ENCODE results near the gene TMEFF2. TPM values are rescaled to one million over a fixed set of nuclear protein-coding genes. Genes with fewer than 3 reads are reported as not detected.

TMEFF2 gene
- total and polyA plus RNA-seq, 2 of the 8 experiments (the other 6 are each of a cell fraction or from before 2014, with no cell fraction given), result 0.91 to 3.7 TPM

GRCh38 chr2:191957996-191958860 lies 236.5 kb downstream of the TMEFF2 start:
- Histone ChIP-seq H3K56ac (replicated peaks; ENCODE audit: insufficient read length, low read depth, low read length) (no peak overlapping the region), H3K14ac (ENCODE audit: insufficient read length) (no peak overlapping the region), H3K23ac (ENCODE audit: insufficient read length) (no peak overlapping the region), H3K27ac (ENCODE audit: low read depth, low read length) (no peak overlapping the region), H2AK5ac (ENCODE audit: low read depth, low read length) (no peak overlapping the region), H3K9me3 (ENCODE audit: insufficient read depth in 2 of 2, low read depth in 1 of 2, low read length in 1 of 2) (no peaks in the 10 kb centered on the region), H3K4ac (replicated peaks; ENCODE audit: insufficient read length, low read depth, low read length) (no peak overlapping the region), H2BK12ac (ENCODE audit: low read depth, low read length) (no peak overlapping the region), H3K36me3 (ENCODE audit: control insufficient read depth in 2 of 4, insufficient read depth in 4 of 4, low read length in 3 of 4) (no peaks in the 10 kb centered on the region), H3K79me1 (ENCODE audit: low read depth, low read length) (no peaks in the 10 kb centered on the region), H3K4me1 (replicated peaks in 1 of 4; ENCODE audit: control insufficient read depth in 3 of 4, insufficient read depth in 4 of 4, low read length in 3 of 4) (no peaks in the 10 kb centered on the region), H2BK20ac (ENCODE audit: low read length) (no peak overlapping the region), H3K4me2 (ENCODE audit: insufficient read depth in 1 of 2, low read depth in 2 of 2, low read length in 2 of 2) (no peak overlapping the region), H3K79me2 (ENCODE audit: control insufficient read depth in 1 of 2, insufficient read depth in 2 of 2, low read length in 2 of 2) (no peaks in the 10 kb centered on the region), H3K9ac (replicated peaks in 1 of 4; ENCODE audit: extremely low read depth in 1 of 4, low read depth in 3 of 4, low read length in 3 of 4) (no peak overlapping the region), H4K91ac (replicated peaks; ENCODE audit: insufficient read length, low read length) (no peak overlapping the region), H2BK15ac (ENCODE audit: low read length) (no peak overlapping the region), H2BK5ac (ENCODE audit: low read depth, low read length) (no peak overlapping the region), H3K23me2 (ENCODE audit: low read depth, low read length) (no peaks in the 10 kb centered on the region), H2AFZ (ENCODE audit: low read length) (no peak overlapping the region), H2BK120ac (replicated peaks; ENCODE audit: low read depth, low read length) (no peak overlapping the region), H3K4me3 (ENCODE audit: extremely low read depth in 1 of 4, insufficient read depth in 2 of 4, low read depth in 3 of 4, low read length in 4 of 4) (no peak overlapping the region), H4K5ac (ENCODE audit: insufficient read length, low read depth, low read length) (no peak overlapping the region), H4K8ac (ENCODE audit: extremely low read depth, insufficient read depth, low read length) (no peak overlapping the region), H3K27me3 (replicated peaks in 1 of 4; ENCODE audit: control insufficient read depth in 3 of 4, extremely low read depth in 1 of 4, insufficient read depth in 3 of 4, low read length in 3 of 4) (no peaks in the 10 kb centered on the region), H4K20me1 (replicated peaks in 1 of 2; ENCODE audit: control insufficient read depth in 1 of 2, insufficient read depth in 2 of 2, low read length in 2 of 2) (no peaks in the 10 kb centered on the region), H3K18ac (ENCODE audit: extremely low read depth, low read length) (no peak overlapping the region)
- DNase-seq (ENCODE audit: low read depth in 1 of 2, low spot score in 2 of 2), result no peak
- TF ChIP-seq ATF3 (IDR thresholded peaks at IDR 0.05; ENCODE audit: insufficient read depth, low read depth, low read length) (no peak), CREB1 (IDR thresholded peaks at IDR 0.05) (no peak), ZNF274 (IDR thresholded peaks at IDR 0.05; ENCODE audit: borderline replicate concordance, extremely low read depth, low read length) (no peak), SIX5 (IDR thresholded peaks at IDR 0.05; ENCODE audit: low read depth, low read length) (no peak)
- ChIA-PET CTCF (ENCODE audit: partially characterized antibody) (interaction anchor here (0.8 to 1.9 kb wide), 4 partner anchors 88 to 204 kb away, joined by 3 to 9 read pairs (median 4); no protein-coding TSS in a partner anchor), POLR2A (ENCODE audit: partially characterized antibody) (no interaction called here)
- no peak for FAIRE-seq
- WGBS, 2 experiments (ENCODE audit: extremely low coverage in 1 of 2, insufficient coverage in 1 of 2, insufficient read length in 1 of 2, insufficient replicate concordance in 2 of 2, low coverage in 1 of 2, low lambda C conversion rate in 2 of 2, missing lambda C conversion rate in 1 of 2), result 66% methylated on average over 7 of the region's 7 CpGs; no CpG with 5 or more reads in 1 of the 2 experiments

All from H1 (cell line).